PC-3 (cell line): ENCODE results near the gene ATP2B2. TPM values are rescaled to one million over a fixed set of nuclear protein-coding genes. Genes with fewer than 3 reads are reported as not detected.

Source experiments
- ATAC-seq: fragments of 200-7000 bp; cut with Tn5 transposase; 2 replicates; pipeline ENCODE4 v1.9.1; 2020; ENCODE audit warnings: mild to moderate bottlenecking, moderate library complexity
- BruUV-seq: library from RNA; stranded (reverse); fragments of 400-500 nt; replicated peaks from 2 replicates; lab custom pipeline; 2021; lab: Mats Ljungman, UMichigan
- CTCF ChIA-PET: fragments of 300-600 bp; sonication (Branson Sonifier 250); formaldehyde crosslinking; loops from one replicate; lab custom pipeline; 2022; ENCODE audit warnings: antibody characterized with exemption; lab: Charles Lee
- POLR2A ChIA-PET: fragments of 300-600 bp; sonication (Branson Sonifier 250); formaldehyde crosslinking; loops from one replicate; lab custom pipeline; 2022; ENCODE audit warnings: antibody characterized with exemption; ENCODE audit not compliant: unreplicated experiment; lab: Charles Lee
- DNase-seq: peaks from one replicate; pipeline ENCODE4 v3.0.0-alpha.2; 2015
- H2AFZ ChIP-seq: fragments of 300-600 bp; sonication (generic); 2 replicates; pipeline ENCODE4 v1.6.0; 2016; ENCODE audit warnings: antibody characterized with exemption, low read length
- H3F3A ChIP-seq: fragments of 300-600 bp; sonication (generic); one replicate; pipeline ENCODE4 v1.6.0; 2017; ENCODE audit warnings: antibody characterized with exemption, low read length, control low read depth, mild to moderate bottlenecking; ENCODE audit not compliant: unreplicated experiment
- H3K27ac ChIP-seq: fragments of 300-600 bp; sonication (generic); 2 replicates; pipeline ENCODE4 v1.5.1; 2016; ENCODE audit warnings: mild to moderate bottlenecking, low read length
- H3K27me3 ChIP-seq: fragments of 300-600 bp; sonication (generic); 2 replicates; pipeline ENCODE4 v1.6.1; 2016; ENCODE audit warnings: low read length, mixed read lengths
- H3K36me3 ChIP-seq: fragments of 300-600 bp; sonication (generic); 2 replicates; pipeline ENCODE4 v1.6.1; 2016; ENCODE audit warnings: low read depth, mixed run types, low read length, mixed read lengths
- H3K4me1 ChIP-seq: fragments of 300-600 bp; sonication (generic); 2 replicates; pipeline ENCODE4 v1.5.1; 2016; ENCODE audit warnings: low read length; ENCODE audit not compliant: insufficient read depth
- H3K4me2 ChIP-seq: fragments of 300-600 bp; sonication (generic); 2 replicates; pipeline ENCODE4 v1.6.0; 2016; ENCODE audit warnings: low read length
- H3K4me3 ChIP-seq: fragments of 300-600 bp; sonication (generic); 2 replicates; pipeline ENCODE4 v1.5.1; 2016; ENCODE audit warnings: mild to moderate bottlenecking, low read length, mixed read lengths
- H3K79me2 ChIP-seq: fragments of 300-600 bp; sonication (generic); 2 replicates; pipeline ENCODE4 v1.6.1; 2017; ENCODE audit warnings: low read length, mixed read lengths
- H3K9ac ChIP-seq: fragments of 300-600 bp; sonication (generic); 2 replicates; pipeline ENCODE4 v1.6.0; 2016; ENCODE audit warnings: mild to moderate bottlenecking, low read length
- H3K9me2 ChIP-seq: fragments of 300-600 bp; sonication (generic); replicated peaks from 2 replicates; pipeline ENCODE4 v1.6.1; 2016; ENCODE audit warnings: mixed run types, low read length, mixed read lengths
- H3K9me3 ChIP-seq: fragments of 300-600 bp; sonication (generic); 2 replicates; pipeline ENCODE4 v1.6.1; 2016; ENCODE audit warnings: low read length, mixed read lengths
- H4K20me1 ChIP-seq: fragments of 300-600 bp; sonication (generic); 2 replicates; pipeline ENCODE4 v1.6.1; 2016; ENCODE audit warnings: low read length, mixed read lengths
- EZH2 ChIP-seq: fragments of 300-600 bp; sonication (generic); IDR thresholded peaks from one replicate; pipeline ENCODE4 v1.6.1; 2017; ENCODE audit warnings: antibody characterized with exemption, mild to moderate bottlenecking, low read length; ENCODE audit not compliant: unreplicated experiment
- EZH2phosphoT487 ChIP-seq: fragments of 300-600 bp; sonication (generic); IDR thresholded peaks from 2 replicates; pipeline ENCODE4 v1.6.1; 2018; ENCODE audit warnings: mild to moderate bottlenecking, antibody characterized with exemption, low read length, borderline replicate concordance
- intact Hi-C: fragments of 100-400 bp; cut with micrococcal nuclease; formaldehyde crosslinking; loops from 2 replicates; pipeline ENCODE4 v1.9.0; 2023
- total RNA-seq: library from RNA; depleted of rRNA; stranded (reverse); fragments of >200 nt; gene quantifications from 2 replicates; pipeline ENCODE4 v1.2.3, GENCODE V29; 2014
- TF ChIP-seq, protein P1 (sequence below): fragments of 300-600 bp; sonication (generic); conservative IDR thresholded peaks from 2 replicates; pipeline ENCODE4 v1.5.1; 2017; ENCODE audit warnings: antibody characterized with exemption, low read depth, mild to moderate bottlenecking, low read length

The ATP2B2 gene
- total RNA-seq, 1 experiment from 2014 or later = not detected

- Histone ChIP-seq H3K27ac (no peak overlapping the region), H3K9me3 (no peaks in the 10 kb centered on the region), H3K36me3 (no peaks in the 10 kb centered on the region), H3K9ac (no peak overlapping the region), H3K27me3 (no peaks in the 10 kb centered on the region), H3K4me2 (no peak overlapping the region), H2AFZ (no peak overlapping the region), H3K4me3 (no peak overlapping the region), H4K20me1 (no peaks in the 10 kb centered on the region), H3K4me1 (no peaks in the 10 kb centered on the region), H3F3A (no peaks in the 10 kb centered on the region), H3K9me2 (no peaks in the 10 kb centered on the region), H3K79me2 (no peaks in the 10 kb centered on the region)
- ChIA-PET POLR2A (no interaction called here), CTCF (no interaction called here)
- no peak for ATAC-seq
- TF ChIP-seq, protein P1, sequence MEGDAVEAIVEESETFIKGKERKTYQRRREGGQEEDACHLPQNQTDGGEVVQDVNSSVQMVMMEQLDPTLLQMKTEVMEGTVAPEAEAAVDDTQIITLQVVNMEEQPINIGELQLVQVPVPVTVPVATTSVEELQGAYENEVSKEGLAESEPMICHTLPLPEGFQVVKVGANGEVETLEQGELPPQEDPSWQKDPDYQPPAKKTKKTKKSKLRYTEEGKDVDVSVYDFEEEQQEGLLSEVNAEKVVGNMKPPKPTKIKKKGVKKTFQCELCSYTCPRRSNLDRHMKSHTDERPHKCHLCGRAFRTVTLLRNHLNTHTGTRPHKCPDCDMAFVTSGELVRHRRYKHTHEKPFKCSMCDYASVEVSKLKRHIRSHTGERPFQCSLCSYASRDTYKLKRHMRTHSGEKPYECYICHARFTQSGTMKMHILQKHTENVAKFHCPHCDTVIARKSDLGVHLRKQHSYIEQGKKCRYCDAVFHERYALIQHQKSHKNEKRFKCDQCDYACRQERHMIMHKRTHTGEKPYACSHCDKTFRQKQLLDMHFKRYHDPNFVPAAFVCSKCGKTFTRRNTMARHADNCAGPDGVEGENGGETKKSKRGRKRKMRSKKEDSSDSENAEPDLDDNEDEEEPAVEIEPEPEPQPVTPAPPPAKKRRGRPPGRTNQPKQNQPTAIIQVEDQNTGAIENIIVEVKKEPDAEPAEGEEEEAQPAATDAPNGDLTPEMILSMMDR = no peak
- TF ChIP-seq EZH2phosphoT487 (no peak), EZH2 (no peak)
- intact Hi-C loops = no loop called here
- BruUV-seq = no TSS peak
- DNase-seq = no peak
Observed at GRCh38 chr3:10338164-10338470, 167.3 kb downstream of the ATP2B2 start.

GRCh38 chr3:10337323-10338163 lies 167.8 kb downstream of the ATP2B2 start:
- no peaks in the 10 kb centered on the region for H3K4me1 ChIP-seq
- no peaks in the 10 kb centered on the region for H3K9me2 ChIP-seq
- CTCF ChIA-PET = no interaction called here
- DNase-seq (no peak), ATAC-seq (no peak; the same call in 1 of the 2 replicates)
- H3K4me2 ChIP-seq = no peak overlapping the region
- H2AFZ ChIP-seq = no peak overlapping the region
- POLR2A ChIA-PET = interaction anchor here (0.6 kb wide), 1 partner anchor 145 kb away, joined by 4 read pairs; no protein-coding TSS in a partner anchor
- no peak overlapping the region for H3K4me3 ChIP-seq
- H3K27me3 ChIP-seq = no peaks in the 10 kb centered on the region
- intact Hi-C loops = no loop called here
- no peaks in the 10 kb centered on the region for H3K79me2 ChIP-seq
- no peaks in the 10 kb centered on the region for H3F3A ChIP-seq
- no peaks in the 10 kb centered on the region for H4K20me1 ChIP-seq
- TF ChIP-seq EZH2 (no peak), EZH2phosphoT487 (no peak)
- TF ChIP-seq, protein P1 = no peak
- no peaks in the 10 kb centered on the region for H3K9me3 ChIP-seq
- no peaks in the 10 kb centered on the region for H3K36me3 ChIP-seq
- BruUV-seq = no TSS peak
- no peak overlapping the region for H3K27ac ChIP-seq
- no peak overlapping the region for H3K9ac ChIP-seq

GRCh38 chr3:10336761-10337160 lies 168.6 kb downstream of the ATP2B2 start:
- Histone ChIP-seq H3K9me3 (no peaks in the 10 kb centered on the region), H3K4me2 (no peak overlapping the region), H3K9me2 (no peaks in the 10 kb centered on the region), H3K36me3 (no peaks in the 10 kb centered on the region), H3K4me3 (no peak overlapping the region), H2AFZ (no peak overlapping the region), H3K27ac (no peak overlapping the region), H3K79me2 (no peaks in the 10 kb centered on the region), H4K20me1 (no peaks in the 10 kb centered on the region), H3K4me1 (no peaks in the 10 kb centered on the region), H3F3A (no peaks in the 10 kb centered on the region), H3K9ac (no peak overlapping the region), H3K27me3 (0 out of 2 replicates have a peak, but pooled peaks cover under 1% of the 10 kb centered on the region)
- no TSS peak for BruUV-seq
- CTCF ChIA-PET = no interaction called here
- DNase-seq (no peak), ATAC-seq (no peak)
- no peak for TF ChIP-seq EZH2phosphoT487
- TF ChIP-seq, protein P1 = no peak
- no peak for TF ChIP-seq EZH2
- POLR2A ChIA-PET = interaction anchor here (0.6 to 0.7 kb wide), 2 partner anchors 16 to 145 kb away, joined by 3 to 4 read pairs; partner anchors contain the start of gene SEC13
- intact Hi-C loops = no loop called here
